GM21360 (cell line): Measurements from ENCODE around the gene CCDC178.
"Not testable (repeated sequence)": the region's sequence is repeated elsewhere in the genome, so short reads cannot be mapped to it uniquely, and the experiment has no call there.

ENCODE experiments used
- ATAC-seq: cut with Tn5 transposase; IDR thresholded peaks from one replicate; pipeline ENCODE4 v1.9.1; 2021; ENCODE audit warnings: mild to moderate bottlenecking, moderate library complexity; ENCODE audit not compliant: unreplicated experiment

CCDC178 gene

GRCh38 chr18:33231474-33232317, 208.8 kb downstream of the CCDC178 start:
- ATAC-seq: peak; percentile 97

- ATAC-seq: no peak
Observed at GRCh38 chr18:33212363-33212762, 228.2 kb downstream of the CCDC178 start.

- no peak for ATAC-seq
Observed at GRCh38 chr18:33210575-33211189, 229.8 kb downstream of the CCDC178 start.

- ATAC-seq: no peak
Observed at GRCh38 chr18:33205777-33206176, 234.7 kb downstream of the CCDC178 start.

GRCh38 chr18:33201509-33201926, 239.0 kb downstream of the CCDC178 start:
- ATAC-seq: no peak

- ATAC-seq: no peak
Observed at GRCh38 chr18:33195795-33196194, 244.7 kb downstream of the CCDC178 start.

GRCh38 chr18:33194793-33195192, 245.7 kb downstream of the CCDC178 start:
- ATAC-seq: no peak

- no peak for ATAC-seq
Observed at GRCh38 chr18:33184958-33185357, 255.6 kb downstream of the CCDC178 start.

GRCh38 chr18:33184175-33184574, 256.3 kb downstream of the CCDC178 start:
- no peak for ATAC-seq

- no peak for ATAC-seq
Observed at GRCh38 chr18:33183136-33183535, 257.4 kb downstream of the CCDC178 start.

- ATAC-seq: no peak
Observed at GRCh38 chr18:33181016-33181415, 259.5 kb downstream of the CCDC178 start.

GRCh38 chr18:33169218-33169617, 271.3 kb downstream of the CCDC178 start:
- ATAC-seq: no peak

- ATAC-seq: not testable (repeated sequence)
Observed at GRCh38 chr18:33164121-33164520, 276.4 kb downstream of the CCDC178 start.

- no peak for ATAC-seq
Observed at GRCh38 chr18:33161131-33161530, 279.4 kb downstream of the CCDC178 start.

- ATAC-seq: no peak
Observed at GRCh38 chr18:33159151-33159550, 281.4 kb downstream of the CCDC178 start.

- no peak for ATAC-seq
Observed at GRCh38 chr18:33157893-33158292, 282.6 kb downstream of the CCDC178 start.

GRCh38 chr18:33156906-33157470, 283.5 kb downstream of the CCDC178 start:
- ATAC-seq: no peak

GRCh38 chr18:33154049-33154448, 286.5 kb downstream of the CCDC178 start:
- ATAC-seq: no peak

GRCh38 chr18:33152376-33152775, 288.1 kb downstream of the CCDC178 start:
- ATAC-seq: no peak

- not testable (repeated sequence) for ATAC-seq
Observed at GRCh38 chr18:33147811-33148210, 292.7 kb downstream of the CCDC178 start.

- no peak for ATAC-seq
Observed at GRCh38 chr18:33146014-33146413, 294.5 kb downstream of the CCDC178 start.
